Right forelimb (tissue), 1 donor: ENCODE data around the gene MANF.

ENCODE experiments used
- DNase-seq: peaks from one replicate; pipeline ENCODE4 v3.0.0-alpha.2; 2018

Gene MANF

GRCh38 chr3:51436998-51437639 is 52.0 kb downstream of the MANF start:
- DNase-seq = no peak
